HG03354 (cell line): ENCODE results near the gene PEX11A.

Experiments
- ATAC-seq: cut with Tn5 transposase; IDR thresholded peaks from one replicate; pipeline ENCODE4 v1.9.1; 2021; ENCODE audit warnings: mild to moderate bottlenecking; ENCODE audit not compliant: unreplicated experiment, poor library complexity, severe bottlenecking

PEX11A gene

DNA sequence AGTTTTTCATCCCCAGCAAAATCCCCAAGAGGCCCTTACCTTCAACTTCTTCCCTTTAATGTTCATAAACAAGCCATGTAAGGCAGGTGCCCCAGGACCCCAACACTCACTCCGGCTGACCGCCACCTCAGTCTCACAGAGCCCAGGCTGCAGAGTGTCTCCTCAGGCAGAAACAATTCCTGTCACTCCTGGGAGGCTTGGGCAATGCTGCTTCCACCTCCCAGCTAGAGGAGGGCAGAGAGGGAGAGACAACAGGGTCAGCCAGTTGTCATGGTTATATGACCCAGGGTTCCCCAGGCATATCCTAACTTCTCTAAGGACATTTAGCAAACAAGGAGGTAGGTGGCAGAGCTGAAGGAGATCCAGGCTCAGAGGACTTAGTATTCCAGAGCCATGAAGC is 11.3 kb downstream of the PEX11A start, which contains the start of gene PLIN1:
Gene PLIN1, minus strand, starts transcription at position 156 of the 400 bp plus-strand sequence. CDS start 1,878 bp downstream, outside the sequence.
- ATAC-seq: no peak

DNA sequence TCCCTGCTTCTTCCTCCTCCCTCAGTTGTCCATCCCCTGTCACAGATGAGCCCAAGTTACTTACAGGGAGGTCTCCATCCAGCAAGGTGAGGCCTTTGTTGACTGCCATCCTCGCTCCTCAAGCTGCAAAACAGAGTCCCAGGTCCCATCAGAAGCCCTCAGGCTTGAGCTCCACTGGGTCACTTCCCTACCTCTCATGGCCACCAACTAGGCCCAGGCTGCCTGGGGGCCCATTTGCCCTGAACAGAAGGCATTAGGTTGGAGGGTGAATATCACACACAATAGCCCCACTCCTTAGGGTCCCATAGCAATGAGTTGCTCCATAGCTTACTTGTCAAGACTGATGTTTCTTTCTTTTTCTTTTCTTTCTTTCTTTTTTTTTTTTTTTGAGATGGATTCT is 13.2 kb downstream of the PEX11A start:
- no peak for ATAC-seq

DNA sequence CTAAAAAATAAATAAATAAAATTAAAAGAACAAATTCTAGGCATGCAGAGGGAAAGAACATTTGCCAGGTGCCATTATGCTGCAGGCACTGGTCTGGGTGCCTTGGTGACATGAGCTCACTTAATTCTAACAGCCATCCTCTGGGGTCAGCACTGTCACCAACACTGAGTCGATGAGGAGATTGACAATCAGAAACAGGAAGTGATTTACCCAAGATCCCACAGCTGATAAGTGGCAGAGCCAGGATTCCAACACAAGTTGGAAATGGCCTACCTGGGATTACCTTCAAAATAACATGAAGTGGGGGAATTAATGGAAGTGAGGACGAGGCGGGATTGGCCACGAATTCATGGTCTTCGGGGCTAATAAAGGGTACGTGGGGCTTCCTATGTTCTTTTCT is 14.9 kb downstream of the PEX11A start:
- no peak for ATAC-seq

DNA sequence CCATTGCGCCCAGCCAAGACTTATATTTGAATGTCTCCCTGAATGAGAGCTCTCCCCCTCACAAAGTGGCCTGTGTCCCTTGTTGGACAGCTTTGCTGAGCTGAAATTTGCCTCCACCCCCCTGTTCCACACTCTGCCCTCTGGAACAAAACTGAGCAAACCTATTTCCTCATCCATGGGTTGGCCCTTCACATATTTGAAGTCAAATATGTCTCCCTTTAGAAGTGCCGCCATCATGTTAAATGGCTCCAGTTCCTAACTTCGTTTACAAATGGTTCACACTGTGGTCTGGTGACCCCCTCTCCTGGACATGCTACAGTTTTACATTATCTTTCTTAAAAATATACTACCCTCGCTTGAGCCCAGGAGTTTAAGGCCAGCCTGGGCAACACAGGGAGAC is 16.0 kb downstream of the PEX11A start:
- ATAC-seq: no peak

DNA sequence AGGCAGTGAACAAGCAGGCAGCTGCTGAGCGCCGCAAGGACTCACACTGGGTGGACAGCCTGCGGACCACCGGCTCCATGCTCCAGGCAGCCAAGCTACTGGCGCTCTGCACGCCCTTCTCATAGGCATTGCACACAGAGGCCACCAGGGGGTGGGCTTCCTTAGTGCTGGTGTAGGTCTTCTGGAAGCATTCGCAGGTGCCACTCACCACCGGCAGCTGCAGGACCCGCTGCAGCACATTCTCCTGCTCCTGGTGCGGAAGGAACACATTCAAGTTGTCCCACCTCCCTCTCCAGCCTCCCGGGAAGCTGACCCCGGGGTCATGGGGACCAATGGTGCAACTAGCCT is 17.4 kb downstream of the PEX11A start:
- ATAC-seq: no peak

DNA sequence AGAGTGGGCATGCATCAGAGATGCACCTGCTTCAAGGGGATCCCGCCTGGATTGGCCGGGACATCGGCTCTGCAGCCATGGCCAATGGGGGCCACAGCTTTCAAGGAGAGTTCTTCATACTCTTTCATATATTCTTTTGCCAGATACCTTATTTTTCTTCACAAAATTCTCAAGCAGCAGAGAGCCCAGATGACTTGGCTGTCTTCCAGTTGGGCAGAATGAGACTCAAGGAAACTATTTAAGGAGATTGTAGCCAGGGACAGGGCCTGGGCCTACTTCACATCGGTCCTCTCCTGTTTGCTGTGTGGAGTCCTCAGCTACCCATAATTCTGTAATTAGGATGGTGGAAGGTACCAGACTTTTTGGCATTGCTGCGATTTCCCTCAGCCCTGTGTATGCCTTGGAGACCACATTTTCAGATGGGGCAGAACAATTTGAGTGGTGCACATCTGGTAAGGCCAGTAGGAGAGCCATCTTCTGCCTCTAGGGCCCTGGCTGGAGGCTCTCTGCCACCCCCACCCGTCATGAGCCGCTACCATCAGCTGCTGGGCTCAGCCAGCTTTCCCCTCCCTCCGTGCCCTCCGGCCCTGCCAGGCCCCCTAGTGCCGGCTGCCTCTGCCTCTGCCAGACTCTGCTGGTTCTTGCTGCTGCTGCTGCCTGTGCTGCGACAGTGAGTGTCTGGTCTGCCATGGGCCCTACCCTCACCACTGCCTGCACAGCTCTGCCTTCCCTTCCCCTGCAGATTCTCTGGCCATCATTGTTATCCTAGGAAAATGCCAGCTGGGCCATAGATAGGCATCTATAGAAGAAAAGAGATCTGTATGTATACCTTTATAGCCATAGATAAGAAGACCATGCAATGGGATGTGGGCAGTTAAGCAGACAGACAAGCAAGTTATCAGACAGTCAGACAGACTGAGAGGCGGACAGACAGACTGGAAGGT is 18.1 kb downstream of the PEX11A start:
- no peak for ATAC-seq

DNA sequence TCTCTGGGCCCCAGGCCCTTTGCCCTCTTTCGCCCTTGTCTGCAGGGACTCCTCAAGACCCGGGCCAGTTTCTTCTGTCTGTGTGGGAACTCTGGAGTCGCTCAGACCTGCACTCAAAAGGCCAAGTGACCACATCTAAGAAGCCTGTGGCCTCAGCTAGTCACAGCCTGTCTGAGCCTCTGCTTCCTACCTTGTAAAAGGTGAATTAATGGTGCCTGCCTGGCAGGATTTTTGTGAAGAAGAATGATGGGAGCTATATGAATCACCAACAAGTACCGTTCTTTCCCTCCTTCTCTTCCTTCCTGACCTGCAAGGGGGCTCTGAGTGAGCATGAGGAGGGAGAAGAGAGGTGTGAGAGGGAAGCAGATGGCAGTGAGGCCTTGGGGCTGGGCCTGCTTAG is 18.9 kb downstream of the PEX11A start:
- no peak for ATAC-seq

DNA sequence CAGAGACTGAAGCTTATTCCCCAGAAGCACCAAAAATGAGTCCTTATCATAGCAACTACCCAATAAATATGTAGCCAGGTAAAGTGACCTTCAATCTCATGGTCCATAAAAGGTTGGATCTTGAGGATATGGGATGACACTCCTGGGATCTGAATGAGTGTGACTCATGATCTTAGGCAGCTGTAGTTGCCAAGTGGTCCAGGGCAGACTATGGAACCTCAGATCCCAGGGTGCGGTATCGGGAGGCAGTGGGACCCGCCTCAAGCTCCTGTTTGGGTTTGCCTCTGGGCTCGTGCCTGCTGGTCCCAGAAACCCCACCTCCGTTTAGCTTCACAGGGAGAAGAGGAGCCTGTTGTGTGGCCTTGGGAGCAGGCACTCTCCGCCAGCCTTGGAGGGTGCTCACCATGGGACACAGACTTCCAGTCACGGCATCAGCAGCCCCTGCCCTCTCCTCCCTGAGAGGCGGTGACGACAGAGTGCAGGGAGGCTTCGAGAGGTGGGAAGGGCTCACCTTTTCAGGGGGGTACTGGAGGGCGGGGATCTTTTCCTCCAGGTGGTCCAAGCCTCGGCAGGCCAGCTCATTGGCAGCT is 19.5 kb downstream of the PEX11A start:
- no peak for ATAC-seq

DNA sequence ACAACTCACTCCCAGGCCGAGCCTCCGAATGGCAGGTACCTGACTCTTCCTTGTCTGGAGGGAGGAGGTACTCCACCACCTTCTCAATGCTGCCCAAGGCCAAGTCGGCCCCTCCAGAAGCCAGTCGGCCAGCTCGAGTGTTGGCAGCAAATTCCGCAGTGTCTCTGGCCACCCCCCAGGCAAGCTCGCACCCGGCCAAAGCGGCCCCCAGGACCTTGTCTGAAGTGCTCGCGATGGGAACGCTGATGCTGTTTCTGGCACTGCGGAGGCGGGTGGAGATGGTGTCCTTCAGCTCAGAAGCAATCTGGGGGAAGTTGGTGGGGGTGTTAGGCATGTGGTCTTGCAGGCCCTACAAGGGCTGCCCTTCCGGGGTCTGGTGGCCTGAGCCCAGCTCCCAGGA is 20.6 kb downstream of the PEX11A start:
- ATAC-seq: no peak

DNA sequence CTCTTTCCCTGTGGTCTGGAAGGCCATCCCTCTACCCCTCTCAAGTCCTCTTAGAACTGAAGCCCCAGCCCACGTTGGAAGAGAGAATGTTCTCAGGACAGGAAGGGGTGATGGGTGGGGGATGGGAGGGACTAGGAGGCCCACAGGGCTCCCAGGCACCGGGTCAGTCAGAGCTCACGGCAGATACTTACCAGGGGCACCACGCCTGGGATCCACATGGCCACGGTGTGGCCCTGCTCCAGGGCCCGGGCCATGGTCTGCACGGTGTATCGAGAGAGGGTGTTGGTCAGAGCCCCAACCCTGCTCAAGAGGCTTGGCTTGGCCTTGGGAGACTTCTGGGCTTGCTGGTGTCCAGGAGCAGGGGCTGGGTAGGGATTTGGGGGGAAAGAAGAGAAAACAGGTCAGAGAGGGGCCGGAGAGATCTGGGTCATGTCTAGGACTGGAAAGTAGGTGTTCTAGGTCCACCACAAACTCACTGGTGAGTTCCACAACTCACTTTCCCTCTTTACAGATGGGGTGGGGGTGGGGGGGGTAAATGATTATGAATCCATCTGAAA is 21.2 kb downstream of the PEX11A start:
- ATAC-seq: no peak

DNA sequence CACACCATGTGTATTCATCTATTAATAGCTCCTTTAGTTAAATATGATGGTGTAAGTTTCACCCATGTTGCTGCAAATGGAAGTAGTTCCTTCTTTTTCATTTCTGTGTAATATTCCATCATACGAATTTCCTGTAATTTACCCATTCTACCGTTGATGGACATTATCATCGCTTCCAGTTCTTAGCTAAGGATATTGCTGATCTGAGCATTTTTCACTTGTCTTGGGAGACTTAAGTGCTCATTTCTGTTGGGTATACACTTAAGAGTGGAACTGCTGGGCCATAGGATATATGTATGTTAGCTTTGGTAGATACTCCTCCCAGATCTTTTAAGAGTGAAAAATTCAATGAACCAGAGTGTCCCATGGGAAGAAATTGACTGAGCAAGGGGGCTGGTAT is 22.4 kb downstream of the PEX11A start:
- ATAC-seq: no peak

DNA sequence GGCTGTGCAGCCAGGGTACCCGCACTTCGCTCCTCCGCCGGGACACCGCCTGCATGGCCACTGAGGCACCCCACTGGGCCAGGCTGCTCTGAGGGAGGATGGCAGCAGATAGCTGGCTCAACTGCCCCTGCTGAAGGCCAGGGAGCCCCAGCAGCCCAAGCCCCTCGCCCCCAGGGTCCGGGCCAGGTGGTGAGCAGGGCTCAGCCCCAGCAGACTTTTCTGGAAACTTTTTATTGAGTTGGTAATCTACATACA is 22.9 kb downstream of the PEX11A start:
- no peak for ATAC-seq

DNA sequence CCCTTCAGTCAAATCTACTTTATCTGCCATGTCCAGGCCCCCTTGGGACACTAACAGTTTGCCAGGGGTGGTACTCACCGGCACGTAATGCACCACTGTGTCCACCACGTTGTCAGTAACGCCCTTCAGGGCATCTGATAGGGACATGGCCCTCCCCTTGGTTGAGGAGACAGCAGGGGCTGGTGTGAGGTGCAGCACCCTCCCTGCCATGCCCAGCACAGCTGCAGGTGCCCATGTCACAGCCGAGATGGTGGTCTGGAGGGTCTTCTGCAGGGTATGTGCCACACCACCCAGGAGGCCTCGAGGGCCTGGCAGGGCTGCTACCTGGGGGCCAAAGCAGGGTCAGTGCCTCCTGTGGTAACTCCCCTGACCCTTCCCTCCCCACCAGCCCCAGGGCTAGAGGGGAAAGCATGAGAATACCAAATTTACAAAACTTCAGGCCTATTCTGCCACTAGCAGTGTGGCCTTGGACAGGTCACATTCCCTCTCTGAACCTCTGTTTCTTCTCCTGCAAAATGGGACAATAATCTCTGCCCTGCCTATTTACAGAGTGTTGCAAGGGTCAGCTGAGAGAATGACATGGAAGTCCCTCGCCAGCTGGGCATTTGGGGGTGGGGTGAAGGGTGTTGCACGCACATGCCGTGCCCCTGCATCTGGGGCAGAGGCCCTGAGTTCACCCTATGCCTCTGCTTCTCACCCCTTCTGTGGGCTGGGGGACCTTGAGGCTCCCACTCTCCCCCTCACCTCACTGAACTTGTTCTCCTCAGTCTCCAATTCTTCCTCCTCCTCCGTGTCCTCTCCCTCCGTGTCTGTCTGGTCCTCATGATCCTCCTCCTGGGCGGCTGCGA is 23.5 kb downstream of the PEX11A start:
- no peak for ATAC-seq

DNA sequence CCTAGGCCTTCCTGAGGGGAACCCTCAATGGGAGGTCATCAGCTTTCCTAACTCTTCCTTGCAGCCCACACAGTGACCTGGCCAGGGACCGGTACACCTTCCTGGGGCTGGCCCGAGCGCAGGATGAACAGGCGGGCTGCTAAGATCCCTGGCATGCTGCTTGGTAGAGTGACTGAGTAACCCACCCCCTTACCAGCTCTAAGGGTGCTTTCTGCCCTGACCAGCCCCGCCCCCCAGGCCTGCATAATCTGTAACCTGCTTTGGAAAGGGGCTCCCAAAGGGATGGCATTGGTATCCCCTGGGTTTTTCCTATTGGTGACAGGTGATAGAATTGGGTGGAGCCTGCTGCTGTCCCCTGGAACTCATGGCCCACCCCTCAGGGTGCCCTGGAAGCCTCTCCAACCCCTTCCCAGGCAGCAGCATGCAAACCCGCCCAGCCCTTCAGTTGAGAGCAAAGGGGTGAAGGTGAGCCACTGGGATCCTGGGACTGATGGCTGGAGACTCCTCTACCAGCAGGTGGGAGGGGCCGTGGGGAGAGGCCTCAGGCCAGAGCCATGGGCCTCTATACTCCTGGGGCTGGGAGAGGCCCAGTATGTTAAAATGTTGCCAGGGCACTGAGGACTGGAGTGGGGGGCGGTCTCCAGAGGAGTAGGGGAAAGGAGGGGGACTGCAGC is 24.2 kb downstream of the PEX11A start:
- ATAC-seq: no peak

DNA sequence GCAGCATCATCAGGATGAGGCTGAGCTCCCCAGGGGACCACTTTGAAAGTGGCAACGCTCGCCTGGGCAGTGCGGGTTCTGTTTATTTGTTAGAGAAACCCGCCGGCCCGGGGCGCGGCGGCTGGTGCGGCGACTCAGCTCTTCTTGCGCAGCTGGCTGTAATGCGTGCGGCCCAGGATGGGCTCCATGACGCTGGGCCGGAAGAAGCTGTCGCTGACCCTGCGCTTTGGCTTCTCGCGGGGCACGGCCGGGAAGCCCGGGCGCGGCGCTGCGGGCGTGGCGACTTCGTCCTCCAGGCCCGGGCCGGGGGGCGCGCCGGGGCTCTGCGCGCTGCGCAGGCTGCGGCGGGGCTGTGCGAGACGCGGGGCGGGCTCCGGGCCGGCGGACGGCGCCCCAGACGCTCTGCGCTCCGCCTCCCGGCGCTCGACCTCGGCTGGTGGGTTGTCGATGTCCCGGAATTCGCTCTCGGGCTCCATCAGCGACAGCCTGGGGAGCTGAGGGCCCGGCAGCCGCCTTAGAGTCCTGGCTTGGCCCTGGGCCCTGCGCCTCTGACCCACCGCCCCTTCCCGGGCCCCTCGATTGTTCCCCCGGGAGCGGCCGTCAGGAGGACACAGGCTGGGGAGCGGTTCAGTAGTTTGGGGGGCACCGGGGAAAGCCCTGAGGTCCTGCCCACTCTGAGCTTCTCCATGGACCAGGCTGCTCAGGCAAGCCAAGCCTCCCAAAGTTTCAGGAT is 24.9 kb downstream of the PEX11A start:
- ATAC-seq: peak; percentile 52

DNA sequence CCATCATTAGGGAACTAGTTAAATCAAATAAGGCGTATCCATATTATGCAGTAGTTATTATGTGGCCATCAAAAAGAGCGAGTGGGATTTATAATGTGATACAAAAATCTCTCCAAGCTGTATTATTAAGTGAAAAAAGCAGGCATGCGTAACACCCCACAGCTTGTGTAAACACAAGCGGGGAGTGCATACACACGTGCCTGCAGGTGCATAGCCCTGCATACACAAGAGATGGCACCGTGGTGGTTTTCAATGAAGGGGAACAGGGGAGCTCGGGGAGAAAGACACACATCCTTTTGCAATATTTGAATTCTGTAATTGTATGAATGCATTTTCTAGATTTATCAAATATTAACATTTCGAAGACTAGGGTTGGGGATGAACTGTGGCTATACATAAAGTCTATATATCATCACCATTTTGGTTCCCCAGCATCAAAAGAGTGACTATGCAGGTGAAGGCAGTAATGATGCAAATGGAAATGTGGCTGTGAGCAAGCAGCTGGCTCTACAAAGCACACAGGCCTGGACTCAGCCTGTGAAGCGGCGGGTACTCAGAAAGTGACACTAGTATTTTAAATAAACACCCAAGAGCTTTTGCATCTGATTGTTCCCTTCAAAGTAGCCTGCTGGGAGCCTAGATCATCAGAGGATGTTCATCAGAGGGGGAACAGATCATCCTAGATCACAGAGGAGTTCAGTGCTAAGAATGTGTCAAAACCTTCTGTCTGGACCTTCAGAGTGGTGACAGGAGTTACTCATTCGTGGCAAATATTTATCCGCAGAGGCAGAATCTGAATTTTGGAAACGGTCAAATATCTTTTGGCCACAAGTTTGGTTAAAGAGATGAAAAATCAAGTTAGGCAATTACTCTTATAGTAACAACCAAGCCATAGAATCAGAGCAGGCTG is 25.9 kb downstream of the PEX11A start:
- ATAC-seq: no peak

DNA sequence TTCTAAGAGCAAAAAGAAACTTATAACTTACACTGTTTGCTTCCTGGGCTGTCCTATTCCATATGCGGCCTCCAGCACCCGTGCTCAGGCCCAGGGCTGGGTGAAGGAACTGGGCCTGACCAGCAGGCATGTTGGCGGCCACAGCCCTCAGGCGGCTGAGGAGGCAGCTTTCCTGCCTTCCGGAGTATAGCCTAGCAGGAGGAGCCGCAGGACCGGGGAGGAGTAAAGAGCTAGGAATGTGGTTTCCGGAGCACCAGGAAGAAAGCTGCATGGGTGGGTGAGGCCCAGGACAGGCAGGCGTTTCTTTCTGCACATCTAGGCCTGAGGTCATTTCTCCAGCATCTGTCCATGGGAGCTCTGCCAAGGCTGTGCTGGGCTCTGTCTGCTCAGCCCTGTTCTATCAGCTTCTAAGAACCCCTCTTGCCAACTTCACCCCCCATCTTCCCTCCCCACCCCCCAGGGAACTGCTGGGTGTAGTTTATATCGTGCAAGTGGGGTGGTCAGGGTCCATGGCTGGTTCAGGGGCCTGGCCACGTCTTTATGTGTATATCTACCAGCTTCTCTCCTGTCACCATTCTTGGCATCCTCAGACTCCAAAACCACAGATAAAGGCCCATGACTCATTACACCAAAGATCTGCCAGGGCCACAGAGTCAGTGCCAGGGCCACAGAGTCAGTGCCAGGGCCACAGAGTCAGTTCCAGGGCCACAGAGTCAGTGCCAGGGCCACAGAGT is 27.5 kb downstream of the PEX11A start:
- no peak for ATAC-seq

DNA sequence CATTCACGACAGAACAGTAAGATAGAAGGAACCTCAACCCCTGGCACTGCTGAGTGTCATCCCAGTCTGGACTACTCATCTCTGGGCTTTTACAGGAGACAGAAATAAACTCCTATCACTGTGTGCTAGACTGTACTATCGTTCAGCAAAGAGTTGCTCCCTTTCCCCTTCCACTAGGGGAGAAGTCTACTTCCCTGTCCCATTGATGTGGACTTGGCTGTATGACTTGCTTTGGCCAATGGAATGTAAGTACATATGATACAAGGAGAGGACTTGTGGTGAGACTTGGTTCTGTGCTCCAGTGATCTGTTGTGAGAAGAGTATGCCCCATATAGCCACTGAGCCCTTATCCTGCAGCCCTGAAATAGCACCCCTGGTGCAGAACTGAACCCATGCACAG is 30.0 kb downstream of the PEX11A start:
- ATAC-seq: no peak
